HL-60/S4 (cell line): ENCODE measurements around the gene YBX2.

ENCODE experiments used
- in situ Hi-C: fragments of 300-500 bp; cut with MboI; formaldehyde crosslinking; loops from 2 replicates; pipeline ENCODE4 v1.14.3; 2022; ENCODE audit warnings: low sequenced_read_pairs

The YBX2 gene

GRCh38 chr17:7323731-7324437 lies 29.4 kb upstream of the YBX2 start:
- in situ Hi-C loops: no loop called here

GRCh38 chr17:7322520-7323194 lies 28.2 kb upstream of the YBX2 start:
- in situ Hi-C loops: no loop called here

GRCh38 chr17:7321466-7321865 lies 27.0 kb upstream of the YBX2 start:
- in situ Hi-C loops: no loop called here

- in situ Hi-C loops: no loop called here
These were observed 23.9 kb upstream of the YBX2 start for GRCh38 chr17:7318121-7318860.

DNA sequence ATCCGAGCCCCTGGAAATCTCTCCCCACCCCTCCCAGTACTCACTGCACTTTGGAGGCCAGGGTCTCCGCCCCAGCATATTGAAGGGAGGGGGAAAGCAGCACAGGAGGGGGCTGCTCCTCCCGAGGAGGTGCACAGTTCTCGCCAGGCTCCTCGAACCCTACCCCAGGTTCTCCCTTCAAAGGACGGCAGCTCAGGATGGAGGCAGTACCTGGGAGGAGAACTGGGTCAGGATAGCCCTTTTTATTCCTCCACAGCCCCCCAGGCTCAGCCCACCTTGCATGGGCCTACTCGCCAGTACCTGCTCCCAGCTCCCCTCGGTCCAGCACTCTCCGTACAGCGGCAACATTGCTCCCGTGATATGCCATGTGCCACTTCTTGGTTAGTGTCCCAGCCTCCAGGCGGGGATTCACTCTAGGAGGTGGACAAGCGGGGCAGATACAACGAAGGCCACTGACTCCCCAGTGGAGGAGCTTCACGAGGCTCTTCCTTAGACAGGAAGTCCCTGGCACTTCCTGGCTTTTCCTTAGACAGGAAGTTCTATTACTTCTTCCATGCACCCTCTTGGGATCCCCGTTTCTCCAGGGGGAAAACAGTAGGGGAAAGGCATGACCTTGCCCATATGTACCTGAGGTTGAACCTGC lies 22.8 kb upstream of the YBX2 start:
- in situ Hi-C loops: no loop called here

DNA sequence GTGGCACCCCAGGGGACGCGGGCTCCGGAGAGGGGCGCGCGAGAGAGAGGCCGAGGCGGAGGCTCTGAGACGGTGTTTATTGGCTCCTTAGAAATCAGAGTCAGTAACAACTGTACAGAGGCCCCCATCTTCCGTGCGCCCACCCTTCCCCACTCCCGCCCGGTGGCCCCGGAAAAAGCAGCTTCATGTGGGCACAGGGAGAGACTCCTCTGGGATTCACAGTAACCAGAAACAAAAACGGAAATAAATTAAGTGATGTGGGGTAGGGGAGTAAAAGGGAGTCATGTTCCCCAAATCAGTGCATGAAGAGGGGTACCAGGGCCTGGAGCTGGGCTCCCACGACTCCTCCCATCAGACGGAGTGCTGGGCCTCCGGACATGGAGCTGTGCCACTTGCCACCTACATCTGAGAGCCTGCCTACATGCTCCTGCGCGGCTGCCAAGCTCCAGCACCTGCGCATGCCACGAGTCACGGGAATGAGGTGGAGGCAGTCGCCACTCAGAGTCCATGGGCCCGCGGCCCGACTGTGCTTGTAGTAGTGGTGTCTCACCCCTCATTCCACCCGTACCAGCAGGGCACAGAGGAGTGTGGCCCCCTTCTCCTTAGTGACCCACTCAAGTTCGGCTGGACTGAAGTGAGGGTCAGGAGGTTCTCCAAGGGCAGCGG lies 21.3 kb upstream of the YBX2 start:
- in situ Hi-C loops: no loop called here

DNA sequence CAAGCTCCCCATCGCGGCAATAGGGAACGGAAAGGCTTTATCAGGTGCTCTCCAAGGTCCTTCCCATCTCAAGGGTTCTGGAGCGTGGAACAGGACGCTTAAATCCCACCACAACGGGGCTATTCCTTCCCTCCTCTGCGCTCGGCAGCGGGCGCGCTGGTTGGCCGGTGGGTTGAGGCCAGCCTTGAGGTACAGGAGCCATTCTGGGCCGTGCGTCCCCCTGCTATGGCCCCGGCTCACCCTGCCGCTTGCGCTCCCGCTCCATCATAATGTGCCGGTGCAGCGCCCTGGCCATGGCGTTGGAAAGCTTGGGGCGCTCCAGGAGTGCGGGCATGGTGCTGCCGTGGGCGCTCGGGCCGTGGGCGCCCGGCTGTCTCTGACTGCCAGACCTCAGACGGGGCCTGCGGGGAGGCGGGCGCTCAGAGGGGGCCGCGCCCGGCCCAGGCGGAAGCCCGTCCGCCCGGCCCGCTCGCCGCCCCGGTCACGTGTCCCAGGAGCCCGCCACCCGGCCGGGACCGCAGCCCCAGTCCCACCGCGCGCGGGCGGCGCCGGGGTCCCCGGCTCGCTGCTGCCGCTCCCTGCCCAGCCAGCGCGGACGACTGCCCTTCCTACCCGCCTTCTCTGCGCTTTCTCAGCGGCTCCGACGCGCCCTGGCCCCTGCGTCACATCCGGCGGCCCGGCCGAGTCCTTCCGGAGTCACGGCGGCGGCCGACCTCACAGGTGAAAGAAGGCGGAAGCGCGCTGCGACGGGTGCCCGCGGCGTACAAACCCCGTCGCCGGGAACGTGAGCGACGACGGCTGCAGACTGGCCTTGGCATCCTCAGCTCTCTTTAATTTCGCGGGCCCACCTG lies 20.5 kb upstream of the YBX2 start, which contains the start of gene GPS2:
GPS2 (minus strand) TSS at position 642 of the 851 bp plus-strand sequence; CDS start at position 334, 308 bp downstream.
- in situ Hi-C loops: no loop called here

DNA sequence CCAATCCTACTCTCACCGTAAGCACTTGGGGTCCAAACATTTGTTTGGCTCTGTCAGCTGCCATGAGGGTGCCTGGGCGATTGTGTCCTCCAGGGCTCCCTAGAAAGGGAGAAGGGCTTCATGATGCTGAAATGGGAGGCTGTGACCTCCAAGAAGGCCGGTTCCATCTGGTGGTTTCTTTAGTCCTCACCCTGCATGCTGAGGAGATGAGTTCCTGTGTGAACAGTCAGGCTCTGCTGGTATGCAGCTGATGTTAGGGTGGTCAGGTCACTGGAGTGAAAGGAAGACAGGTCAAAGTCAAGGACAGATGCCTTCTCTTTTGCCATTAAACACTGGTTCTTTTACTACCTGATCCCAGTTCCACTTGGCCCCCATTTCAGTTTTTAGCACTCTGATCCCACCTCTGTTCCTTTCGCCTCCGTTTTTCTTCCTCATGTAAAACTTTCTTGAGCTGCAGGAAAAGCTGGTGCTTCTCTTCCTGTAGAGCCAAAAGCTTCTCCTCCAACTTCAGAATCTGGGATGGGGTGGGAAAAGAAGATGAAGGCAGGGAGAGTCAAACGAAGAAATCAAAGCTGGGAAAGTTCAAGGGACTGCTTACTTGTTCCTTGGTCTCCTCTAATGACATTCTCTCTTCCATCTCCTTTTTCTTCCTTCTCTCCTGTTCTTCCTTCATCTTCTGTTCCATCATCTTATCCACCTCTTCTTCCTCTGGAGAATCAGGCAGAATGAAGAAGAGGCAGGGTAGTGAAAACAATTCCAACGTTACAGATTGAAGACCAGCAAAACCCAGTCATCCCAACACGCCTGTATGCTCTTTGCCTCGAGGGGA lies 19.7 kb upstream of the YBX2 start:
- in situ Hi-C loops: no loop called here

DNA sequence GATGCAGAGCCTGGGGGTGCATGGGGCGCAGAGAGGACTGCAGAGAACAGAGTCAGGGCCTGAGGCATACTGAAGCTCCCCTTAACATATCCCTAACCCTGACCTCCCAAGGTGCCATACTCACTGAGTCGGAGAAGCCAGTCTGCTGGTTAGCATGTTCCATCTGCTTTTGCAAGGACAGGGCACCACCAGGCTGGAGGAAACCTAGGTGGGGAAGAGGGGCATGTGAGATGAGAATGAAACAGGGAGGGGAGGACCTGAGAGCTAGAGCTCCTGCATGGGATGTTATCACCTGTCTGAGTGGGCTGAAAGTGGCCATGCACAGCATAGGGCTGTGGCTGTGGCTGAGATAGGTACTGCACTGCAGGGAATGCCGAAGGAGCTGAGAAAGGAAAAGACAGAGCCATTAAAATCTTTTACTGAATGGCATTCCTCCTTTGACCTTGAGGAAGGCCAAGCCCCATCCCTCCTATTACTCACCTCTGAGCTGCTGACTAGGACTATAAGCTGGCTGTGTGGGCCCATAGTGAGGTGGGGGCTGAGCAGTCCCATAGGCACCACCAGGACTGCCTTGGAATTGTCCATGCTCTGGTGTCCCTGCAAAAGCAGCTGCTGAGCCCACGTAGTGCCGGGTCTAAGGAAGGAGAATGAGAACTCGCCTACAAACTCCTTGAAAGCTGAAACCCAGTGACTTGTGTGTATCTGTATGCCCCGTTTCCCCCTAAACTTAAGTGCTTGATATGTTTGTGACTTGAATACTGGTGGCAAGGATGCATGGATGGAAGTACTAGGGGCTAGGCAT lies 18.9 kb upstream of the YBX2 start:
- in situ Hi-C loops: no loop called here

GRCh38 chr17:7312432-7313087 lies 18.1 kb upstream of the YBX2 start:
- in situ Hi-C loops: no loop called here

DNA sequence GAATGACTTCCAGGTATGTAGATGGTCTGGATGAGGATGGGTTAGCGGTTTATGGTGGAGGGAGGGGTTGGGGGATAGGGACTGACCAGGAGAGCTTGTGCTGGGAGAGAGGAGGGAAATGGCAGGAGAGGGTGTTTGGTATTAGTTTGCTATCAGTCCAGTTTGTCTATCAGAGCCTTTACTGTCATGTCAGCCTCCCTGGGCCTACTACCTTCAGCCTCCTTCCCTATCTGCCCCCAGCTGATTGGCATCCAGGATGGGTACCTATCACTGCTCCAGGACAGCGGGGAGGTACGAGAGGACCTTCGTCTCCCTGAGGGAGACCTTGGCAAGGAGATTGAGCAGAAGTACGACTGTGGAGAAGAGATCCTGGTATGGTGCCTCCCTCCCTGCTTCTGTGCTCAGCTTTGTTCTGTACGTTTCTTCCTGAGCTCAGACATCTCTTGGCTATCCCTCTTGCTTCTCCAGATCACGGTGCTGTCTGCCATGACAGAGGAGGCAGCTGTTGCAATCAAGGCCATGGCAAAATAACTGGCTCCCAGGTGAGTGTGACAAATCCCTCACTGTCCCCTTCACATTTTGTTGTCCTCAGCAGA lies 16.8 kb upstream of the YBX2 start:
- in situ Hi-C loops: no loop called here

- in situ Hi-C loops: no loop called here
These were observed 15.2 kb upstream of the YBX2 start for GRCh38 chr17:7309628-7310027.

DNA sequence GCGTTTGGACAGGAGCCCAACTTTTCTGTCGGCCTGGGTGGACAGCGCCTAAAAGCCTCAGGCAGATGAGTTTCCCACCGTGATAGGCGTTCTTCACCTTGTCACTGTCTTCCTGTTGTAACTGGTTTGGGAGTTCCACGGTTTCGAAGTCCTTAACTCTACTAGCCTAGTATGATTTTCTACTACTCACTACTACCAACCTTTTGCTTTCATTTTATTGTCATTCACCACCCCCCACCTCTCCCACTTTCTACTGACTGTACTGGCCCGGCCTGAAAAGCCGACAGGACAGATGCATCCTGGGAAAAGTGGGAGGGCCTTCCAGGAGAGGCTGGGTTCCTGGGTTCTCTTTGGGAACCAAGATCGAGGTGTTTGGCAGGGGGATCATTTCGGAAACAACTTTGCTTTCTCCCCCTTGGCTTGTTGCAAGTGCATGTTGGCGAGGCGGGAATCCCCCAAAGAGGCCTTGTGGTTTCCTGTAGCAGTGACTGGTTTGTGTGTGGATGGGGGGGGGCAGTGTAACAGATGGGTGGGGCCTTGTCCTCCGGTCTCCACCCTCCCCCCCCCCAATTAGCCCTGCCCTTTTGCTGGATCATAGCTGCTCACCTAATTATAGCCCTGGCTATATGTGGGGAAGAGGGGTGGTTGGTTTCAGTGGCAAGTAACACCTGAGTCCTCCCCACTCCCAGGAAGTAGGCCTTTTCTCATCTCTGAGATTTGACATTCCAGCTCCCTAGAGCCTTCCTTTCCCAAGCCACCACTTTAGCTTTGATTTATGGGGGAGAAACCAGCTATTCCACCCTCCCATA lies 14.4 kb upstream of the YBX2 start:
- in situ Hi-C loops: no loop called here

DNA sequence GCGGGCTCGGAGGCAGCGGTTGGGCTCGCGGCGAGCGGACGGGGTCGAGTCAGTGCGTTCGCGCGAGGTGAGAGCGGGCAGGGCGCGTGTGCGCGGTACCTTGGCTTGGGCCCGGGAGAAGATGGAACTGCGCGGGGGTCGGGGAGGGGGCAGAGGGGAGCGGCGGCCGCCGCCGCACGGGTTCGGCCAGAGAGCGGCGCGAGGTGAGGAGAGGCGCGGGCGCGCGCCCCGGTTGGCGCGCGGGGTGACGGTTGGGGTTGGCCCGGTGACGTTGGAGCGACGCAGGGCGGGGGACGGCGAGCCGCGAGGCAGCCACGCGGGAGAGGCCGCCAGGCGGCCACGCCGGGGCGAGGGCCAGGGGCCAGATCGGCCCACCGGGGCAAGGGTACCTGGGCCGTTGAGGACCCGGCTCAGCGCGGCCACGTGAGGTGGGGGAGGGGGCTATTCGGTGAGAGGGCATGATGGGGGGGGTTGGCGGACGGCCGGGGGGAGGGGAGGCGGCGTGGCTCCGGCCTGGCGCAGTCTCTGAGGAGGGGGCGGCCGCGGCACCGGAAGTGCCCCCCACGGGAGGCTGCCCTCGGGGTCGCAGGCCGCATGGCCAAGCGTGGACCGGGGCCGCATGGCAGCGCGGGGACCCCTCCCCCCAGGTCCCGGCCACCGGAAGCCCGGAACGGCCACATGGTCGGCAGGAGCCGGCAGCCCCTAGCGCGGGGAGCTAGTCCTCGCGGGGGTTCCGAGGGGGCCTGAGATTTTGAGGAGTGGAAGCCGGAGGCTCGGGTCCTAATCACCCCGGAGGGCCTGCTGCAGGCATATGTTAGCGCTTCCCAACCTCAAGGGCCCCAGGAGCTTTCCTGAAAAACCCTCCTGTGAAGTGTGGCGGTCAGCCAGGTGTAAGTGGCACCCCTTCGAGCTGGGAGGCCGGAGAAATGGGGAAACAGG lies 13.5 kb upstream of the YBX2 start:
- in situ Hi-C loops: no loop called here

GRCh38 chr17:7306911-7307685 lies 12.7 kb upstream of the YBX2 start, which contains the start of gene EIF5A:
TSS of gene EIF5A (plus strand) at chr17:7307628. CDS start at chr17:7309636, 2,008 bp downstream.
- in situ Hi-C loops: no loop called here
